HG02678 (cell line): ENCODE results near the gene MYO1D.

Experiments
- ATAC-seq: cut with Tn5 transposase; IDR thresholded peaks from one replicate; pipeline ENCODE4 v1.9.1; 2021; ENCODE audit warnings: mild to moderate bottlenecking, moderate library complexity; ENCODE audit not compliant: unreplicated experiment

MYO1D gene

GRCh38 chr17:32861981-32862380, 14.9 kb downstream of the MYO1D start:
- no peak for ATAC-seq

DNA sequence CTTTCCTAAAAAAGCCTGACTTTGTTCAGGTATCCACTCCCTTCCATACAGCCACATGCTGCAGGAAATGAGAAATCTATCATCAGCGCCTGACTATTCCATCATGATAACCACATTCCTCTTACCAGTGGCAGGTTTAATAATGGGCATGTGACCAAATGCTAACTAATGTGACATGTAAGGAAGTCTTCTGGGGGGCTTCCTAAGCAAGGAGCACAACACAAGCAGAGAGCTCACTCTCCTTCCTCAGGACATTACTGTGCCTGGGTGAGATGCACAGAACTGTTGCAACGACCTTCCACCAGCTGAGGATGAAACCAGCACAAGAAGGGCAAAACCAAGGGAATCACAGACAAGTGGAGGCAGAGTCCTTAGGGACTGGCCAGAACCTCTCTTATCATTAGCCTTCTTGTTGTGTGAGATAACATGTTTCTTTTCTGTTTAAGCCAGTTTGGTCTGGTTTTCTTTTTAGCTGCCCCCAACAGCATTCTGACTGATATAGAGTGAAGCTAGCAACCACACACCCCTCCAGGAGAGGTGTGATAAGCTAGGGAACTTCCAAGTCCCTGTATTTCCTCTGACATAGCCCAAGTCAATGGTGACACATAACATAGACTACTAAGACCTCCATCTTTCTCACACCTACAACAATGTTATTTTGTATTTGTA, 16.9 kb downstream of the MYO1D start:
- no peak for ATAC-seq

- ATAC-seq, result no peak
Observed at GRCh38 chr17:32855620-32856019, 21.3 kb downstream of the MYO1D start.

- ATAC-seq, result no peak
Observed at GRCh38 chr17:32854832-32855389, 22.0 kb downstream of the MYO1D start.

DNA sequence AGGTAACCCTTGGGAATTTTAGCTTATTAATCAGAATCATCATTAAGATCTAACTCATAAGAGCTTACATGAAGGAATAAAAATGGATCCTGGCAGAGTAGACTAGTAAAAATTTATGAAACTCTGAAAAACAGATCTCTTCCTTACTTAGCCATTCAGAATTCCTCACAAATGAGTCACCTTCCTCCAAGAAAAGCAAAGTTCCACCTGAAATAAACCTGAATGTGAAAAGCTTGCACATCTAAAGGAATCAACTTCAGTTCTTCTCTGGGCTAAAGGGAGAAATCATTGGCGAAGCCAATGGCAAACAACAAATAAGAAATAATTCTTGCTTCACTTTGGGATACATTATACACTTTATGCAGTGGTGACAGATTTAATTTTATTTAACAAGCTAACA, 22.7 kb downstream of the MYO1D start:
- no peak for ATAC-seq

DNA sequence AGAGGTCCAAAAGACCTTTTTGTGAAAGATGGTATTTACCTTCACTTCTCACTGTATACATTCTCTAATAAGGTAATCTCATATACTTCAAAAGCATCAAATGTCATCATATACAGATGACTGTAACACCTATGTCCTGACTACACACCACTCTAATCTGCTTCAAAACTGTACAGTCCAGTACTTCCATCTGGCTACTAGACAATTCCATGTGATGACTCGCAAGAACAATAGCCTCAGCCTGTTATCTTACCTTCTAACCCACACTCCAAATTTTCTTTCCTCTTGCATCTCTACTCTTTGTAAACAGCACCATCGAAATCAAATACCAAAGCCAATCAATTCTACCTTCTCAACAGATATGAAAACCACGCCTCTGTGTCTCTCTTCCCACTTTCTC, 24.1 kb downstream of the MYO1D start:
- no peak for ATAC-seq

GRCh38 chr17:32849879-32850278, 27.0 kb downstream of the MYO1D start:
- no peak for ATAC-seq

DNA sequence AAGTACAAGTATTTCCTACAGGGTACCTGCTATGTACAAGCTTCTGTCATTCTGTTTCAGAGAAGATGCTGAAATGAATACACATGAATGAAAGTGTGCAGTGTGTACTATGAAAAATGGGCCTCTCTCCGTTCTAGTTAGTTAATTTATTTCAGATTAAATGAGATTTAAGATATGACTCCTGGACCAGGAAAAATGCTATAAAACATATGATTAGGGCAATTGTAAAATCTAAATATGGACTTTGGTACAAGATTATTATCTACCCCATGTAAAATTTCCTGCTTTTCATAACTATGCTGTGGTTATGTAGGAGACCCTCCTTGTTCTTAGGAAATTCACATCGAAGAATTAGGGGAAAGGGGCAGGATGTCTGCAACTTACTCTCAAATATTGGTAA, 28.9 kb downstream of the MYO1D start:
- no peak for ATAC-seq

DNA sequence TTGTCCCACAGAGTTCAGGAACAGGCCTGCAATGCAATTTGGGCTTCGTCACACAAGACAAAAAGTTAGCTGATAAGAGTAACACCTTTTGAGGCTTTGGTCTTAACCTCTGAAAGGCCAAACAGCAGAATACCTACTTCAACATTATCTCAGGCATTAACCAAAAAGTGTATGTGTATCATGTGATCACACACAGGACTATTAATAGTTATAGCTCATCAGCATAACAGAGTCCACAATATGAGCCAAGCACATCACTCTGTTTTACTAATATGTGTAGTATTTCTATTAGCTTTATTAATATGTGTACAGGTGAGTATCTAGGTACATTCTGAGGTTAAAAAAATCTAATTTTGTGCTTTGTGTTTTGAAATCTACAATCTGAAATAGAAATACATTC, 30.8 kb downstream of the MYO1D start:
- ATAC-seq, result no peak

GRCh38 chr17:32840241-32840640, 36.7 kb downstream of the MYO1D start:
- no peak for ATAC-seq

DNA sequence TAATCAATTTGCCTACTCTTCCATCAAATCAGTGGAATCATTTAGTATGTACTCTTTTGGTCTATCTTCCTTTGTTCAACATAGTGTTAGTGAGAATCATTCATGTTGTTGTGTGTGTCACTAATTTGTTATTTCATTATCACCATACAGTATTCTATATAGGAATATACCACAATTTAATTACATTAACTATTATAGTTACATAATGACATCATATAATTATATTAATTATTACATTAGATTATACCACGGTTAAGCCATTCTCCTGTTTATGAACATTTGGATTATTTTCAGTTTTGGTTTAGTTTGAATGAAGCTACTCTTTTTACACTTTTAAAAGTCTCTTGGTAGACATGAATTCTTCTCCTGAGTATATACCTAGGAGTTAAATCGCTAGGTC, 40.4 kb downstream of the MYO1D start:
- no peak for ATAC-seq

- ATAC-seq, result peak; percentile 84
Observed at GRCh38 chr17:32835291-32835761, 41.6 kb downstream of the MYO1D start.

DNA sequence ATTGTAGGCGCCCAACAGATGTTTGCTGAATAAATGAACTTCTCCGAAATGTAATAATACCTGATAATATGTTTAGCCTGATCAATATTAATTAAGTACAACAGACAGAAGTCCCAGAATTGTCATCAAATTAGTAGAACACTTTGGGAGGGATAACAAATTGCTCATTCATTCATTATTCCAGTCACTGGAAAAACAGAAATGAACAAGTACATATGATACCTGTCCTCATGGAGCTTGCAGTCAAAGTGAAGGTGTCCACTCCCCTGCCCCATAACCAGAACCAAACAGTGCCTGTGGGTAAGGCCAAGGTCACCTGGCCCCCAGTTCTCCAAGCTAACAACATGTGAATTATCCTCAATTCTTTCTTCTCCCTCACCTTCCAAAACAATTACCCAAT, 42.8 kb downstream of the MYO1D start:
- ATAC-seq, result no peak

DNA sequence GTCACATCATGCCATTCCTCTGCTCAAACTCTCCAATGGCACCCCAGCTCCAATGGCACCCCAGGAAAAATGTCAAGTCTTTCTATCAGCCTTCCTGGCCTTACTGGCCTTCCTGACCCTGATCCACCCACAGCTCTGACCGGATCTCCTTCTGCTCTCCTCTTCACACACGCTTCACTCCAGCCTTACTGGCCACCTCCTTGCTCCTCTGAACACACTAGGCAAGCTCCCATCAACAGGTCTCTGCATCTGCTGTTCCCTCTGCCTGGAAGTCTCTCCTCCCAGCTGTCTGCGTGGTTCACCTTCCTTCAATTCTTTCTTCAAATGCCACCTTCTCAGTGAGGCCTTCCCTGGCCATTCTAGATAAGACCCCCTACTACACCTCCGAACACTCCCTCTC, 43.4 kb downstream of the MYO1D start:
- no peak for ATAC-seq

- ATAC-seq, result no peak
Observed at GRCh38 chr17:32833076-32833475, 43.8 kb downstream of the MYO1D start.

GRCh38 chr17:32831627-32832243, 45.2 kb downstream of the MYO1D start:
- ATAC-seq, result no peak

GRCh38 chr17:32831223-32831622, 45.7 kb downstream of the MYO1D start:
- ATAC-seq, result no peak

GRCh38 chr17:32828822-32829221, 48.1 kb downstream of the MYO1D start:
- peak; percentile 4 for ATAC-seq

GRCh38 chr17:32827227-32827626, 49.7 kb downstream of the MYO1D start:
- ATAC-seq, result no peak

- no peak for ATAC-seq
Observed at GRCh38 chr17:32826076-32826475, 50.8 kb downstream of the MYO1D start.

GRCh38 chr17:32824334-32824733, 52.6 kb downstream of the MYO1D start:
- no peak for ATAC-seq

DNA sequence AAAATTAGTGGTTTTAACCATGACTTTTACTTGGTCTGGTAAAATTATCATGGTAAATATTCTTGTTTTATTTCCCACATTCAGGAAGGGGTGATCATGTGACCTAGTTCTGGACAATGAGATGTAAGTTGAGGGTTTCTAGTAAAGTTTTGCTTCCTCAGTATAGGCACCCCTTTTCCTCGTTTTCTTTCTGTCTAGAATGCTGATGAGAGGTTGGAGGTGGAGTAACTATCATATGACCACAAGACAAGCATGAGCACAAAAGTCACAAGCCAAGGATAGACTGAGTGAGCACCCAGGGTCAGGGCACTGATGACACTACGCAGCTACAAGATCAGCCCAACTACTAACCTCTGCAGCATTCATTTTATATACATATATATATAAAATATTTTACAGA, 53.9 kb downstream of the MYO1D start:
- no peak for ATAC-seq
